IPS-20b (cell line): ENCODE results near the gene SLC36A2.
"Not testable (repeated sequence)": the region's sequence is repeated elsewhere in the genome, so short reads cannot be mapped to it uniquely, and the experiment has no call there.

Source experiments
- H3K27ac ChIP-seq: one replicate; pipeline ENCODE4 v1.5.1; 2013; ENCODE audit warnings: low read length
- H3K27me3 ChIP-seq: 2 replicates; pipeline ENCODE4 v1.6.1; 2013; ENCODE audit warnings: mild to moderate bottlenecking, low read length, inconsistent platforms; ENCODE audit not compliant: insufficient read depth
- H3K36me3 ChIP-seq: 2 replicates; pipeline ENCODE4 v1.6.1; 2013; ENCODE audit warnings: low read depth, mild to moderate bottlenecking, inconsistent platforms, low read length, moderate library complexity; ENCODE audit not compliant: insufficient read depth
- H3K4me1 ChIP-seq: 2 replicates; pipeline ENCODE4 v1.6.1; 2013; ENCODE audit warnings: mild to moderate bottlenecking, control low read depth, inconsistent platforms, low read length, moderate library complexity; ENCODE audit not compliant: insufficient read depth
- H3K4me3 ChIP-seq: 2 replicates; pipeline ENCODE4 v1.5.1; 2013; ENCODE audit warnings: mild to moderate bottlenecking, low read length, inconsistent platforms
- H3K9ac ChIP-seq: 2 replicates; pipeline ENCODE4 v1.6.1; 2013; ENCODE audit warnings: low read depth, mild to moderate bottlenecking, inconsistent platforms, low read length, moderate library complexity
- H3K9me3 ChIP-seq: 2 replicates; pipeline ENCODE4 v1.6.1; 2013; ENCODE audit warnings: mild to moderate bottlenecking, low read depth, low read length, inconsistent platforms; ENCODE audit not compliant: insufficient read depth

SLC36A2 gene

GRCh38 chr5:151326266-151326665 lies 21.1 kb downstream of the SLC36A2 start:
- Histone ChIP-seq H3K36me3 (no peaks in the 10 kb centered on the region), H3K4me3 (no peak overlapping the region), H3K9ac (no peak overlapping the region), H3K9me3 (no peaks in the 10 kb centered on the region), H3K27ac (no peak overlapping the region), H3K4me1 (peaks cover 11% of the 10 kb centered on the region; the same call in 1 of the 2 replicates), H3K27me3 (no peaks in the 10 kb centered on the region)

DNA sequence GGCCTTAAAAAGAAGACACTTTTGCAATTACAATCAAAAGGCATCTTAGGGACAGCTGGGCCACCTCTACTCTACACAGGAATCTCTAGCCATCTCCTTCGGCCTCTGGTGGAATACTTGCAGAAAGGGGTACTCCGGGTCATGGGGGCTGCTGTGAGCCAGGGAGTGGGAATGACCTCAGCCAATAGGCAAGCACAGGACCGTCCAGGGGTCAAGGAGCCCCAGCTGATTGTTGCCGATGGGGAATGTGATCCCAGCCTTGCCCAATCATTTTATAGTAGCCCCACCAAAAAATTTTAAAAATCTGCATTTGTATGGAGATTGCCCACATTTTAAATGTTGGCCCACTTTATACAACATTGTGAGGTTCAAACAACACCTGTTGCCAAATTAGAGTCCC lies 26.9 kb downstream of the SLC36A2 start:
- no peaks in the 10 kb centered on the region for H3K36me3 ChIP-seq
- H3K4me3 ChIP-seq, result no peak overlapping the region
- H3K27me3 ChIP-seq, result no peaks in the 10 kb centered on the region
- H3K9ac ChIP-seq, result no peak overlapping the region
- H3K4me1 ChIP-seq, result no peaks in the 10 kb centered on the region
- no peak overlapping the region for H3K27ac ChIP-seq
- H3K9me3 ChIP-seq, result no peaks in the 10 kb centered on the region

- Histone ChIP-seq H3K27me3 (no peaks in the 10 kb centered on the region), H3K4me1 (no peaks in the 10 kb centered on the region), H3K9me3 (no peaks in the 10 kb centered on the region), H3K4me3 (no peak overlapping the region), H3K36me3 (no peaks in the 10 kb centered on the region), H3K27ac (no peak overlapping the region), H3K9ac (no peak overlapping the region)
Measured at GRCh38 chr5:151318850-151319732, 28.3 kb downstream of the SLC36A2 start.

DNA sequence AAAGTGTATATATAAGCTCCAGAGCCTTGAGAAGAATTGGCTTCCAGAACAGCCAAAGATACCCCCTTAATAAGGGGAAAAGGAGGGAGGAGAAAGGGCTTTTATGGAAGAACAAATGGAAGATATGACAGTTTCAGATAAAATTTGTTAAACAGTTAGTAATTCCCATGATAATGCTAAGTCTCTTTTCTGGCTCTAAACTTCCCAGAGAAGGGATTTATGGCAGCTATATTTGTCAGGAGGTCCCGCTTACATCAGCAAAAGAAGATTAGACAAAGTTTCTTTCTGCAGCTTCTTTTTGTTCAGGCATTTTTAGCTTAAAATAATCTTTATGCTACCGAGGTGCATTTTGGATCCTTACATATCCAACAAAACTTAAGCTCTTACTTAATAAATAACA lies 29.5 kb downstream of the SLC36A2 start:
- Histone ChIP-seq H3K27me3 (no peaks in the 10 kb centered on the region), H3K9ac (no peak overlapping the region), H3K4me1 (no peaks in the 10 kb centered on the region), H3K36me3 (no peaks in the 10 kb centered on the region), H3K9me3 (no peaks in the 10 kb centered on the region), H3K27ac (no peak overlapping the region), H3K4me3 (no peak overlapping the region)

DNA sequence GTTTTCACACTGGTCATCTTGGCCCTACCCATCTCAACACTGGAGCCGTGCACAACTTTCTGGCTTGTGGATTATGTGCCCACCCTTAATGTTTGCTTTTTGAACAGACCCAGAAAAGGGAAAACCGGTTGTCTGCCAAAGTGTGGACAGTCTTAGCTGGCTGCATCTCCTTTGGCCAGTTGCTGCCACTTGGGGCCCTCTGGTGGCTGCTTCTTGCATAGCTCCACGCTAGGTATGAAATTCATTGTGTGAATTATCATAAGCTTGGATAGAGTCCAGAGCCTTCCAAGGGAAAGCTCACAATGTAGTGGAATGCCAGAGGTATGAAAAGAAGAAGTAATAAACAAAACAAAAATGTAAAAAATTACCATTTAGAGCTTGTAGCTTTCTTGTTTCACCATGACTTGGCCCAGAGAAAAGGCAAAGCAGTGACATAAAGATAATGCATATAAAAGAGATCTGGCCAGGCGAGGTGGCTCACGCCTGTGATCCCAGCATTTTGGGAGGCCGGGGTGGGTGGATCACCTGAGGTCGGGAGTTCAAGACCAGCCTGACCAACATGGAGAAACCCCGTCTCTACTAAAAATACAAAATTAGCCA lies 31.3 kb downstream of the SLC36A2 start:
- Histone ChIP-seq H3K27ac (no peak overlapping the region), H3K27me3 (no peaks in the 10 kb centered on the region), H3K4me1 (no peaks in the 10 kb centered on the region), H3K36me3 (no peaks in the 10 kb centered on the region), H3K4me3 (no peak overlapping the region), H3K9ac (no peak overlapping the region), H3K9me3 (no peaks in the 10 kb centered on the region)

DNA sequence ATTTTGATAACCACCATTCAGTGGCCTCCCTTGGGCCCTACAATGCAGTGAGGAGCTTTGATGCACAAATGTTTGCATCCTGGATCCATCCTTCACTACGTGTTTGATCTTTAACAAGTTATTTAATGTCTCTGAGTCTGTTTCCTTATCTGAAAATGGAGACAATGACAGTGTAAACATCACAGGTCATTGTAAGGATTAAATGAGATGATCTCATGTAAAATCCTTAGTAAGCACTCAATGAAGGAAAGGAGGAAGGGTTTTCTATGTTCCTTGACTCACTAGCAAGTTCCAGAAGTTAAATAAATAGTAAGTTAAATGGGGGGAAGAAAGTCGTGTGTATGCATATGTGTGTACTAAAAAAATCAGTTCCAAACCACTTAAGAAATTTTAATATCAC lies 34.0 kb downstream of the SLC36A2 start:
- H3K36me3 ChIP-seq, result no peaks in the 10 kb centered on the region
- no peaks in the 10 kb centered on the region for H3K4me1 ChIP-seq
- no peak overlapping the region for H3K4me3 ChIP-seq
- no peaks in the 10 kb centered on the region for H3K9me3 ChIP-seq
- H3K27me3 ChIP-seq, result no peaks in the 10 kb centered on the region
- no peak overlapping the region for H3K9ac ChIP-seq
- H3K27ac ChIP-seq, result no peak overlapping the region

- Histone ChIP-seq H3K9me3 (no peaks in the 10 kb centered on the region), H3K4me1 (no peaks in the 10 kb centered on the region), H3K27ac (no peak overlapping the region), H3K36me3 (no peaks in the 10 kb centered on the region), H3K27me3 (no peaks in the 10 kb centered on the region), H3K9ac (no peak overlapping the region), H3K4me3 (no peak overlapping the region)
Measured at GRCh38 chr5:151312756-151313324, 34.5 kb downstream of the SLC36A2 start.

DNA sequence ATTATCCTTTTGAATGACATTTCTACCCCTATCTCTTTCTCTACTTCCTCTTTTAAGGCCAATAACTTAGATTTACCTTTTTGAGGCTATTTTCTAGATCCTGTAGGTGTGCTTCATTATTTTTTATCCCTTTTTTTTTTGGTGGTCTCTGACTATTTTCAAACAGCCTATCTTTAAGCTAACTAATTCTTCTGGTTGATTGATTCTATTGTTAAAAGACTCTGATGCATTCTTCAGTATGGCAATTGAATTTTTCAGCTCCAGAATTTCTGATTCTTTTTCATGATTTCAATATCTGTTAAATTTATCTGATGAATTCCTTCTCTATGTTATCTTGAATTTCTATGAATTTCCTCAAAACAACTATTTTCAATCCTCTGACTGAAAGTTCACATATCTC lies 36.4 kb downstream of the SLC36A2 start:
- no peaks in the 10 kb centered on the region for H3K27me3 ChIP-seq
- H3K27ac ChIP-seq, result no peak overlapping the region
- no peaks in the 10 kb centered on the region for H3K36me3 ChIP-seq
- H3K4me3 ChIP-seq, result no peak overlapping the region
- no peaks in the 10 kb centered on the region for H3K4me1 ChIP-seq
- H3K9me3 ChIP-seq, result no peaks in the 10 kb centered on the region
- H3K9ac ChIP-seq, result no peak overlapping the region

GRCh38 chr5:151309821-151310220 lies 37.5 kb downstream of the SLC36A2 start:
- H3K9me3 ChIP-seq, H3K27me3 ChIP-seq, H3K9ac ChIP-seq, H3K27ac ChIP-seq, H3K4me3 ChIP-seq, H3K4me1 ChIP-seq, H3K36me3 ChIP-seq: not testable (repeated sequence)

DNA sequence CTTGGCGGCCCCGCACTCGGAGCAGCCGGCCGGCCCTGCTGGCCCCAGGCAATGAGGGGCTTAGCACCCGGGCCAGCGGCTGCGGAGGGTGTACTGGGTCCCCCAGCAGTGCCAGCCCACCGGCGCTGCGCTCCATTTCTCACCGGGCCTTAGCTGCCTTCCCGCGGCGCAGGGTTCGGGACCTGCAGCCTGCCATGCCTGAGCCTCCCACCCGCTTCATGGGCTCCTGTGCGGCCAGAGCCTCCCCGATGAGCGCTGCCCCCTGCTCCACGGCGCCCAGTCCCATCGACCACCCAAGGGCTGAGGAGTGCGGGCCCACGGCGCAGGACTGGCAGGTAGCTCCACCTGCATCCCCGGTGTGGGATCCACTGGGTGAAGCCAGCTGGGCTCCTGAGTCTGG lies 38.1 kb downstream of the SLC36A2 start:
- not testable (repeated sequence) for H3K9ac ChIP-seq, H3K4me1 ChIP-seq, H3K36me3 ChIP-seq, H3K27ac ChIP-seq, H3K4me3 ChIP-seq, H3K27me3 ChIP-seq, H3K9me3 ChIP-seq

- no peak within 1 kb of the TSS for H3K4me3 ChIP-seq
- no peaks in the 10 kb centered on the region for H3K4me1 ChIP-seq
- H3K36me3 ChIP-seq, result no peaks in the 10 kb centered on the region
- no peak within 1 kb of the TSS for H3K27ac ChIP-seq
- no peak within 1 kb of the TSS for H3K9ac ChIP-seq
- no peaks in the 10 kb centered on the region for H3K9me3 ChIP-seq
- H3K27me3 ChIP-seq, result no peaks in the 10 kb centered on the region
Measured at GRCh38 chr5:151303666-151304065, 43.7 kb downstream of the SLC36A2 start, which contains the start of gene SLC36A3. TSS of gene SLC36A3 (minus strand) at chr5:151303766. CDS start at chr5:151303354, 412 bp downstream.
